A549 (cell line): ENCODE data around the gene ABHD11.

Experiments
- BHLHE40 ChIP-seq: IDR thresholded peaks from 2 replicates; pipeline ENCODE4 v1.6.1; 2012; ENCODE audit warnings: low read depth, low read length, inconsistent platforms
- CTCF ChIP-seq: fragments of >200 bp; sonication (Bioruptor Twin); formaldehyde crosslinking; IDR thresholded peaks from 3 replicates; pipeline ENCODE4 v1.5.1; 2016
- E2F6 ChIP-seq: IDR thresholded peaks from 2 replicates; pipeline ENCODE4 v1.6.1; 2012; ENCODE audit warnings: low read depth, borderline replicate concordance

- no peak for TF ChIP-seq CTCF
- no peak for TF ChIP-seq BHLHE40
- no peak for TF ChIP-seq E2F6
Measured at GRCh38 chr7:73749931-73750776, 11.6 kb upstream of the ABHD11 start.
